GM18517 (cell line): ENCODE measurements around the gene CDCA5.

Experiments
- ATAC-seq: cut with Tn5 transposase; IDR thresholded peaks from one replicate; pipeline ENCODE4 v1.9.1; 2021; ENCODE audit warnings: mild to moderate bottlenecking, moderate library complexity; ENCODE audit not compliant: unreplicated experiment

Gene CDCA5

GRCh38 chr11:65107751-65108468 is 24.1 kb upstream of the CDCA5 start:
- ATAC-seq, result no peak

- no peak for ATAC-seq
Observed at GRCh38 chr11:65107078-65107477, 23.2 kb upstream of the CDCA5 start.

GRCh38 chr11:65104628-65105027 is 20.8 kb upstream of the CDCA5 start:
- ATAC-seq, result no peak

GRCh38 chr11:65103476-65103875 is 19.6 kb upstream of the CDCA5 start:
- no peak for ATAC-seq

GRCh38 chr11:65102142-65103095 is 18.6 kb upstream of the CDCA5 start:
- no peak for ATAC-seq

GRCh38 chr11:65100674-65101350 is 17.0 kb upstream of the CDCA5 start:
- ATAC-seq, result no peak

- no peak for ATAC-seq
Observed at GRCh38 chr11:65096926-65097325, 13.1 kb upstream of the CDCA5 start.

GRCh38 chr11:65095974-65096806 is 12.3 kb upstream of the CDCA5 start, which contains the start of gene VPS51:
VPS51 (plus strand) TSS chr11:65096214; CDS start chr11:65096251, 37 bp downstream.
- ATAC-seq, result peak; percentile 65

GRCh38 chr11:65095427-65095826 is 11.6 kb upstream of the CDCA5 start:
- no peak for ATAC-seq

GRCh38 chr11:65090628-65091027 is 6.8 kb upstream of the CDCA5 start:
- no peak for ATAC-seq

GRCh38 chr11:65089621-65090020 is 5.8 kb upstream of the CDCA5 start:
- ATAC-seq, result no peak

GRCh38 chr11:65087827-65088226 is 4.0 kb upstream of the CDCA5 start:
- no peak for ATAC-seq

GRCh38 chr11:65087216-65087615 is 3.4 kb upstream of the CDCA5 start:
- no peak for ATAC-seq

- no peak for ATAC-seq
Observed at GRCh38 chr11:65086809-65087208, 3.0 kb upstream of the CDCA5 start.

GRCh38 chr11:65085446-65085845 is 1.6 kb upstream of the CDCA5 start:
- no peak for ATAC-seq

- peak; percentile 20 for ATAC-seq
Observed at GRCh38 chr11:65084598-65085375, 947 bp upstream of the CDCA5 start.

GRCh38 chr11:65083134-65083833 is 556 bp downstream of the CDCA5 start:
- peak; percentile 20 for ATAC-seq

- no peak for ATAC-seq
Observed at GRCh38 chr11:65078786-65079342, 5.0 kb downstream of the CDCA5 start.

- ATAC-seq, result no peak
Observed at GRCh38 chr11:65078151-65078550, 5.7 kb downstream of the CDCA5 start.
